ENCODE data around the gene KCNN4.

DNA sequence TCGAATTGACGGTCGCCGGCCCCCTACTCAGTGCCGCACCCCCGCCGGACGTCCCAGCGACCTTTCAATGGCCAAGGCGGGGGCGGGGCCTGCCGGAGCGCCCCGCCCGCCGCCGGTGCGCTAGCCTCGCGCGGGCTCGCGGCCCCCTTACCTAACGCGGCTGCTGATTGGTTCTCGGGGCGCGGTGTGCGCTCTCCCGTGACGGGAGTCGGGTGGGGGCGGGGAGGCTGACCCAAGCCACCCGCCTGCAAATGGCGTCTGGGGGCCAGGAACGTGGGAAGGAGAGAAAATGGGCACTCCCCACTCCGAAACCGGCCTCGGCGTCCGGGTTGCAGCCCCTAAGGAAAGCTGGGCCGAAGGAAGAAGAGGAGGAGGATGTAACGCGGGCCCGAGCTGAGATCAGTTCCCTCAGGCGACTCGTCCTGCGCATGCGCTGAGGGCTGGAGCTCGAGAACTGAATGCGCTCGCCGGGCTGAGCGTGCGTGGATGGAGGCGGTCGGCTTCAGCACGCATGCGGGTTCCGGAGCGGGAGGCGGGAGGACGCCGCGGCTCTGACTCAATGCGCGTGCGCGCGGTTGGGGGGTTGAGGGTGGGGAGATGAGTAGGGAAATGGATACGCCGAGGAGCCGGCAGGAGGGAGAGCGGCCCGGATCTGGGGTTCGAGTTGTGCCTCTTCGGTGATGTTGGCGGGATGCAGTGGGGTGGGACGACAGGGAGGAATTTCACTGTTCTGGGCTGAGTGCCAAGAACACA, 26.1 kb downstream of the KCNN4 start, which contains the start of gene SMG9:
- TF ChIP-seq GATA2 (IDR thresholded peaks at IDR 0.05; ENCODE audit: low read depth, low read length) (no peak), GATA3 (IDR thresholded peaks at IDR 0.05; ENCODE audit: low read depth, low read length) (no peak)
